Measurements from ENCODE around the gene OR5AU1.

- TF ChIP-seq CTCF (IDR thresholded peaks at IDR 0.05) = no peak
- TF ChIP-seq POLR2A (IDR thresholded peaks at IDR 0.05) = no peak
- no peak for TF ChIP-seq EP300 (IDR thresholded peaks at IDR 0.05; ENCODE audit: low read depth)
- TF ChIP-seq POLR2AphosphoS5 (IDR thresholded peaks at IDR 0.05) = no peak
Observed at GRCh38 chr14:21171128-21171527, 15.3 kb upstream of the OR5AU1 start.

All from transverse colon (tissue), 4 donors.